HL-60 (cell line): ENCODE data around the gene GIPR.

Experiments
- DNase-seq, 2 experiments: peaks; one replicate each; pipeline ENCODE4 v3.0.0-alpha.2; 2010 to 2020; ENCODE audit warnings: low read depth in 1 of 2, low spot score in 1 of 2
- H3K27ac ChIP-seq: fragments of 250-450 bp; sonication (Bioruptor Pico); replicated peaks from 2 replicates; pipeline ENCODE4 v1.5.1; 2020; ENCODE audit warnings: mild to moderate bottlenecking, moderate library complexity
- H3K27me3 ChIP-seq: fragments of 250-450 bp; sonication (Bioruptor Pico); 2 replicates; pipeline ENCODE4 v1.5.1; 2021; ENCODE audit warnings: mild to moderate bottlenecking, moderate library complexity; ENCODE audit not compliant: insufficient read depth, poor library complexity, severe bottlenecking
- H3K4me3 ChIP-seq: replicated peaks from 2 replicates; pipeline ENCODE4 v1.5.1; 2011; ENCODE audit warnings: mild to moderate bottlenecking, control low read depth, low read length; ENCODE audit not compliant: insufficient read depth
- GABPA ChIP-seq: IDR thresholded peaks from 2 replicates; pipeline ENCODE4 v1.6.1; 2012; ENCODE audit warnings: low read depth
- POLR2AphosphoS5 ChIP-seq: IDR thresholded peaks from 2 replicates; pipeline ENCODE4 v1.6.1; 2012; ENCODE audit warnings: low read depth
- SPI1 ChIP-seq: IDR thresholded peaks from 2 replicates; pipeline ENCODE4 v1.6.1; 2012; ENCODE audit warnings: low read depth, mild to moderate bottlenecking, borderline replicate concordance
- TF ChIP-seq, protein P1 (sequence below): IDR thresholded peaks from one replicate; pipeline ENCODE4 v1.5.1; 2011; ENCODE audit warnings: low read length, control low read depth, inconsistent platforms; ENCODE audit not compliant: insufficient read depth
- TF ChIP-seq, protein P2 (sequence below): IDR thresholded peaks from 2 replicates; pipeline ENCODE4 v1.6.1; 2012; ENCODE audit warnings: low read depth; ENCODE audit not compliant: insufficient replicate concordance

GIPR gene

DNA sequence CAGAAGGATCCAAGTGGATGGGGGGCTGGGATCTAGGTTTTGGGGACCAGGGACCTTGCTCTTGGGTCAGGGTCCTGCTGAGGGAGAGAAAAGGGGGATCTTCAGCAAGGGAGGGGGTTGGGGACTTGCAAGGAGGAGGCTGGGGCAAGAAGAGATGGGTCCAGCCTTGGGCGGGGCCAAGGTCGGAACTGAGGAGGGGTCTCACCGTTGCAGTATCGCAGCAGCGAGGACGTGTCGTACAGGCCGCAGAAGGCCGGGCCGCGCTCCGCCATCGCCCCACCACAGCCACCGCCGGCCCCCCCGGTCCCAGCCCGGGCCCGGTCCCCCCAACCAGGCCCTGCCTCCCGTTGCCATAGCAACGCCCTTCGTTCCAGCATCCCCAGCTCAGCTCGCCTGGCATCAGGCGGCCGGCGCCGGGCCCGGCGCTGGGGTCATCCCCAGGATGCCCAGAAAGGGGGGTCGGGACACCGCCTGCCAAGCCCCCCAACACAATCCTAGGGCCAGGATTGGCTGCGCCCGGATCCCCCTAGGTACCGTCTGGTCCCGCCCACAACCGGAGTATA is 22.9 kb upstream of the GIPR start:
- TF ChIP-seq, protein P1, sequence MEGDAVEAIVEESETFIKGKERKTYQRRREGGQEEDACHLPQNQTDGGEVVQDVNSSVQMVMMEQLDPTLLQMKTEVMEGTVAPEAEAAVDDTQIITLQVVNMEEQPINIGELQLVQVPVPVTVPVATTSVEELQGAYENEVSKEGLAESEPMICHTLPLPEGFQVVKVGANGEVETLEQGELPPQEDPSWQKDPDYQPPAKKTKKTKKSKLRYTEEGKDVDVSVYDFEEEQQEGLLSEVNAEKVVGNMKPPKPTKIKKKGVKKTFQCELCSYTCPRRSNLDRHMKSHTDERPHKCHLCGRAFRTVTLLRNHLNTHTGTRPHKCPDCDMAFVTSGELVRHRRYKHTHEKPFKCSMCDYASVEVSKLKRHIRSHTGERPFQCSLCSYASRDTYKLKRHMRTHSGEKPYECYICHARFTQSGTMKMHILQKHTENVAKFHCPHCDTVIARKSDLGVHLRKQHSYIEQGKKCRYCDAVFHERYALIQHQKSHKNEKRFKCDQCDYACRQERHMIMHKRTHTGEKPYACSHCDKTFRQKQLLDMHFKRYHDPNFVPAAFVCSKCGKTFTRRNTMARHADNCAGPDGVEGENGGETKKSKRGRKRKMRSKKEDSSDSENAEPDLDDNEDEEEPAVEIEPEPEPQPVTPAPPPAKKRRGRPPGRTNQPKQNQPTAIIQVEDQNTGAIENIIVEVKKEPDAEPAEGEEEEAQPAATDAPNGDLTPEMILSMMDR = no peak
- no peak for TF ChIP-seq SPI1
- TF ChIP-seq POLR2AphosphoS5 = no peak
- no peak for TF ChIP-seq GABPA
- TF ChIP-seq, protein P2, sequence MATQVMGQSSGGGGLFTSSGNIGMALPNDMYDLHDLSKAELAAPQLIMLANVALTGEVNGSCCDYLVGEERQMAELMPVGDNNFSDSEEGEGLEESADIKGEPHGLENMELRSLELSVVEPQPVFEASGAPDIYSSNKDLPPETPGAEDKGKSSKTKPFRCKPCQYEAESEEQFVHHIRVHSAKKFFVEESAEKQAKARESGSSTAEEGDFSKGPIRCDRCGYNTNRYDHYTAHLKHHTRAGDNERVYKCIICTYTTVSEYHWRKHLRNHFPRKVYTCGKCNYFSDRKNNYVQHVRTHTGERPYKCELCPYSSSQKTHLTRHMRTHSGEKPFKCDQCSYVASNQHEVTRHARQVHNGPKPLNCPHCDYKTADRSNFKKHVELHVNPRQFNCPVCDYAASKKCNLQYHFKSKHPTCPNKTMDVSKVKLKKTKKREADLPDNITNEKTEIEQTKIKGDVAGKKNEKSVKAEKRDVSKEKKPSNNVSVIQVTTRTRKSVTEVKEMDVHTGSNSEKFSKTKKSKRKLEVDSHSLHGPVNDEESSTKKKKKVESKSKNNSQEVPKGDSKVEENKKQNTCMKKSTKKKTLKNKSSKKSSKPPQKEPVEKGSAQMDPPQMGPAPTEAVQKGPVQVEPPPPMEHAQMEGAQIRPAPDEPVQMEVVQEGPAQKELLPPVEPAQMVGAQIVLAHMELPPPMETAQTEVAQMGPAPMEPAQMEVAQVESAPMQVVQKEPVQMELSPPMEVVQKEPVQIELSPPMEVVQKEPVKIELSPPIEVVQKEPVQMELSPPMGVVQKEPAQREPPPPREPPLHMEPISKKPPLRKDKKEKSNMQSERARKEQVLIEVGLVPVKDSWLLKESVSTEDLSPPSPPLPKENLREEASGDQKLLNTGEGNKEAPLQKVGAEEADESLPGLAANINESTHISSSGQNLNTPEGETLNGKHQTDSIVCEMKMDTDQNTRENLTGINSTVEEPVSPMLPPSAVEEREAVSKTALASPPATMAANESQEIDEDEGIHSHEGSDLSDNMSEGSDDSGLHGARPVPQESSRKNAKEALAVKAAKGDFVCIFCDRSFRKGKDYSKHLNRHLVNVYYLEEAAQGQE = no peak
- H3K4me3 ChIP-seq = no peak overlapping the region
- no peak overlapping the region for H3K27ac ChIP-seq
- no peak for DNase-seq
- peaks cover 24% of the 10 kb centered on the region for H3K27me3 ChIP-seq

GRCh38 chr19:45645631-45646344 is 22.2 kb upstream of the GIPR start:
- peak overlapping the region; percentile 28 for H3K4me3 ChIP-seq
- H3K27ac ChIP-seq = no peak overlapping the region
- TF ChIP-seq, protein P1 = no peak
- TF ChIP-seq POLR2AphosphoS5 = no peak
- TF ChIP-seq, protein P2 = no peak
- TF ChIP-seq SPI1 = no peak
- TF ChIP-seq GABPA = no peak
- DNase-seq = peak in 1 of 2 experiments; percentile 60
- peaks cover 24% of the 10 kb centered on the region for H3K27me3 ChIP-seq

DNA sequence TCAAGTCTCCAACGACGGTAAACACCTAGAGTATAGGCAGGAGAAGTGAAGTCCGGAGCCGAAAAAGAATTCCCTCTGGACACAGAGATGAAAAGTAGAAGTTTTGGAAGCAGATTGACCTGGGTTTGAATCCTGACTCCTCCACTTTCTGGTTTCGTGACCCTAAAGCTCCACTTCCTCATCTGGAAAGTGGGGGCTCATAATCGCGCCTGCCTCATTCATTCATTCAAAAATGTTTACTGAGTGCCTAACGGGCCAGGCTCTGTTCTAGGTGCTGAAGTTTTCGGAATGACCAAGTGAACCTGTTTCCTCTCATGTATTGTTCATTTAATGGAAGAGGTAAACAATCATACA is 21.7 kb upstream of the GIPR start:
- H3K27ac ChIP-seq = no peak overlapping the region
- H3K4me3 ChIP-seq = no peak overlapping the region
- no peak for TF ChIP-seq POLR2AphosphoS5
- TF ChIP-seq, protein P1 = no peak
- no peak for TF ChIP-seq GABPA
- 0 out of 2 replicates have a peak, but pooled peaks have one; percentile 18 for TF ChIP-seq SPI1
- TF ChIP-seq, protein P2 = peak; percentile 83
- DNase-seq = no peak
- H3K27me3 ChIP-seq = peaks cover 24% of the 10 kb centered on the region
